Measurements from ENCODE around the gene SPRN.
"Not testable (repeated sequence)": the region's sequence is repeated elsewhere in the genome, so short reads cannot be mapped to it uniquely, and the experiment has no call there.

The SPRN gene, protein sequence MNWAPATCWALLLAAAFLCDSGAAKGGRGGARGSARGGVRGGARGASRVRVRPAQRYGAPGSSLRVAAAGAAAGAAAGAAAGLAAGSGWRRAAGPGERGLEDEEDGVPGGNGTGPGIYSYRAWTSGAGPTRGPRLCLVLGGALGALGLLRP

DNA sequence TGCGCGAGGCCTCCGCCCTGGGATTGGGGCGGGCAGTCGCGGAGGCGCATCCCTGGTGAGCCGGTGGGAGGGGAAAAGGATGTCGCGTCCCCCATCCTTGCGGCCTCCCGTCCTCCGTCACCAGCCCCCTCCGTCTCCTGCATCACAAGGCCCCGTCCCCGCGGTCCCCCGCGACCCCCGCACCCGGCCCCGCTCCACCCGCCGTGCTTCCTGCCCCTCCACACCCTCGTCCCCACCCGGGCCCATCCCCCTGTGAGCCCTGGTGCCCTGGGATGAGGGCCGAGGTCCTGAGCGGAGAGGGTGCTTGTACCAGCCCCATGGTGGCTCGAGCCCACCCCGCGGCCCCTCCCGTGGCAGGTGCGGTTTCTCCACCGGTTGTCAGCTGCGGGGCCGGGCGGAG is at the start of gene SPRN:
TSS of gene SPRN (minus strand) at position 25 of the 400 bp plus-strand sequence. CDS start 944 bp downstream, outside the sequence.
- not testable (repeated sequence) for H3K9ac ChIP-seq (ENCODE audit: low read length); H3K4me1 ChIP-seq (ENCODE audit: insufficient read depth, low read length); H3K27ac ChIP-seq (ENCODE audit: low read depth, low read length); H3K27me3 ChIP-seq (ENCODE audit: control insufficient read depth in 1 of 2, insufficient read depth in 2 of 2, low read length in 2 of 2); H3K4me3 ChIP-seq (ENCODE audit: low read depth in 1 of 2, low read length in 2 of 2); H3K9me3 ChIP-seq (ENCODE audit: low read length)
- H3K36me3 ChIP-seq (ENCODE audit: insufficient read depth, low read length): peaks cover 13% of the 10 kb centered on the region

DNA sequence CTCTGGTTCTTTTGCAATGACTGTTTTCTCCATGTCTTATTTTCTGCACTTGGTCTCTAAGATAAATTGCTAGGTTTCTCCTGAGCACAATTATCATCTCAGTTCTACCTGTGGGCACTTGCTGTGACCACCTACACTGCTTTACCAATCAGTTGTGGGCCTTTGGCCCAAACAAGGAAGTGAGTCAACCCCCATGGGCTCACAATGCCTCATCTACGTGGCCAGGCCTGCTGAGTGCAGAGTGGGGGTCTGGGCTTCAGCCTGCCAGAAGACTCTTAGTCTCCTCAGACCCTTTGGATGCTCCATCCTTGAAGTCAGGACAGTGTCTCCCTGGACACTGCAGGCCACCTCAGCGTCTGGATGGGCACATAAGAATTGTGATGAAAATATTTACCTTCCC is 49.6 kb upstream of the SPRN start:
- no peaks in the 10 kb centered on the region for H3K4me1 ChIP-seq (ENCODE audit: insufficient read depth, low read length)
- H3K9ac ChIP-seq (ENCODE audit: low read length): no peak overlapping the region
- no peaks in the 10 kb centered on the region for H3K27me3 ChIP-seq (ENCODE audit: control insufficient read depth in 1 of 2, insufficient read depth in 2 of 2, low read length in 2 of 2)
- no peaks in the 10 kb centered on the region for H3K36me3 ChIP-seq (ENCODE audit: insufficient read depth, low read length)
- no peak overlapping the region for H3K27ac ChIP-seq (ENCODE audit: low read depth, low read length)
- H3K9me3 ChIP-seq (ENCODE audit: low read length): no peaks in the 10 kb centered on the region
- H3K4me3 ChIP-seq (ENCODE audit: low read depth in 1 of 2, low read length in 2 of 2): no peak overlapping the region

DNA sequence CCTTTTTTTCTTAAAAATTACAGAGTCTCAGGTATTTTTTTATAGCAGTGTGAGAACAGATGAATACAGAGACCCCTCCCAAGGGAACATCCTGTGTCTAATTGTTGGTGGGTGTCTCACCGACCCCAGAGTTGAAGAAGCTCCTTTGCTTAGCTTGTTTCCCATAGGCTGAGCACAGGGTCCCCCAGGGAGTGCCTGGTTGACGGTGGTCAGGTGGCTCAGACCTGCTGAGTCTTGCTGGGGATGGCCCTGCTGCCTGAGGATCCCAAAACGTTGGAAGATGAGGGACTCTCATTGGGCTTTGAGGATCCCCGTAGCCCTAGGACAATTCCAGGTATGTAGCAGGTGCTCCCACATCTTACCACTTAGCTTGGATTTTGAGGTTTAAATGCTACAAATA is 48.8 kb upstream of the SPRN start:
- H3K27me3 ChIP-seq (ENCODE audit: control insufficient read depth in 1 of 2, insufficient read depth in 2 of 2, low read length in 2 of 2): no peaks in the 10 kb centered on the region
- no peak overlapping the region for H3K9ac ChIP-seq (ENCODE audit: low read length)
- no peak overlapping the region for H3K4me3 ChIP-seq (ENCODE audit: low read depth in 1 of 2, low read length in 2 of 2)
- H3K27ac ChIP-seq (ENCODE audit: low read depth, low read length): no peak overlapping the region
- no peaks in the 10 kb centered on the region for H3K36me3 ChIP-seq (ENCODE audit: insufficient read depth, low read length)
- no peaks in the 10 kb centered on the region for H3K9me3 ChIP-seq (ENCODE audit: low read length)
- H3K4me1 ChIP-seq (ENCODE audit: insufficient read depth, low read length): no peaks in the 10 kb centered on the region

DNA sequence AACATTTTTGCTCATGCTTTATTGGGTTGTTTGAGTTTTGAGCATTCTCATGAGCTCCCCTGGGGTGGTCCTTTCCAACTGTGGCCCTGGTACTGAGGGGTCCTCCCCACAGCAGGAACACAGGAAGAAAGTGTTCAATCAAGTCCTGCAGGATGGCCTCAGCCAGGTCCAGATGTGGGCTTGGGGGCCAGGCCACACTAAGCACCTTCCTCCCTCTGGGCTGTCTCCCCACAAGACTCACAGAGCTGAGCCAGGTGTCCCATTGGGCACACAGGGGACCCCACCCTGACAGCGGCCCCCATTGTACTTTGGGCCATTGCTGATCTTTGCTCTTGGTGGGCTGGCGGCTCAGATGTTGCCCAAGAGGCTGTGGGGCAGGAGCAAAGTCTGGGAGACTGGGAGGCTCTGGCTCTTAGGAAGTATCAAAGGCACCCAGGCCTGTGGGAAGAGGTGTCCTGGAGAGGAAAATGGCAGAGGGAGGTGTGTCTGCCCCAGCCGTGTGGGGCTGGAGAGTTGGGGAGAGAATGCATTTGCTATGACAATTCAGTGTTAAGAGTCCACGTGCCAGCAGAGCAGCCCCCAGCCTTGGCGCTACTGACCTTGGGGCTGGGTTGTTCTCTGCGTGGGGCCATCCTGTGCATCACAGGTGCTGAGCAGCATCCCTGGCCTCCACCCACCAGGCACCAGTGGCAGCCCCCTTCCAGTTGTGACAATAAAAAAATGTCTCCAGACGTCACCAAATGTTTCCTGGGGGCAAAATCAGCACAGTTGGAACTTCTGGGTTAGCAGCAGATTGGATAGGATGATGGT is 47.1 kb upstream of the SPRN start:
- no peaks in the 10 kb centered on the region for H3K27me3 ChIP-seq (ENCODE audit: control insufficient read depth in 1 of 2, insufficient read depth in 2 of 2, low read length in 2 of 2)
- no peaks in the 10 kb centered on the region for H3K9me3 ChIP-seq (ENCODE audit: low read length)
- no peak overlapping the region for H3K4me3 ChIP-seq (ENCODE audit: low read depth in 1 of 2, low read length in 2 of 2)
- H3K36me3 ChIP-seq (ENCODE audit: insufficient read depth, low read length): no peaks in the 10 kb centered on the region
- no peak overlapping the region for H3K9ac ChIP-seq (ENCODE audit: low read length)
- H3K27ac ChIP-seq (ENCODE audit: low read depth, low read length): no peak overlapping the region
- no peaks in the 10 kb centered on the region for H3K4me1 ChIP-seq (ENCODE audit: insufficient read depth, low read length)

DNA sequence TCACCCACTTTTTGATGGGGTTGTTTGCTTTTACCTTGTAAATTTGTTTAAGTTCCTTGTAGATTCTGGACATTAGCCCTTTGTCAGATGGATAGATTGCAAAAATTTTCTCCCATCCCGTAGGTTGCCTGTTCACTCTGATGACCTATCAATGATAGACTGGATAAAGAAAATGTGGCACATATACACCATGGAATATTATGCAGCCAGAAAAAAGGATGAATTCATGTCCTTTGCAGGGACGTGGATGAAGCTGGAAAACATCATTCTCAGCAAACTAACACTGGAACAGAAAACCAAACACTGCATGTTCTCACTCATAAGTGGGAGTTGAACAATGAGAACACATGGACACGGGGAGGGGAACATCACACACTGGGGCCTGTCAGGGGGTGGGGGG is 44.8 kb upstream of the SPRN start:
- not testable (repeated sequence) for H3K9ac ChIP-seq (ENCODE audit: low read length)

DNA sequence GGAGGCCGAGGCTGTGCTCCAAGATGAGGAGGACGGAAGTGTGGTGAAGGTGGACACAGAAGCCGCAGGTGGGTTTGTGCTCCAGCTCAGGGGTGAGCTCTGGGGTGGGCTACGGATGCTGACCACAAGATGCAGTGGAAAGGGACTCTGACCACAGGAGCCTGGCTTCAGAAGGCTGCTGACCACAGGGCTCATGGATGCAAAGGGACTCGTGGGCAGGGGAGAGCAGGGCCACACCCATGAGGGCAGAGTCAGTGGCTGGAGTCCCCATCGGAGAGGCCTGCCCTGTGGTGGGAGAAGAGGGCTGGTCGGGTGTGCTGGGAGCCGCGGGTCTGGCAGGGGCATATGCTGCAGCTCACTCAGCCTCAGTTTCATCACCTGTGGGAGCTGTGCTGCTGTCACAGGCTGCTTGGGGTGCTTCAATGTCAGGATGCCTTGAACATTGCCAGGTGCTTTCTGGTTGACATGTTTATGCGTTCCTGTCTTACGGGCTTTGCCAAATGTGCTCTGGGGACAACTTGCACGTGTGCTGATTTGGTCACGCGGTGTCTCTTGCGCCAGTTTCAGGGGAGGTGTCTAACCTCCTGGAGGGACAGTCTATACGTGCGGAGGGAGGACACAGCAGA is 43.0 kb upstream of the SPRN start:
- H3K9me3 ChIP-seq (ENCODE audit: low read length): no peaks in the 10 kb centered on the region
- H3K9ac ChIP-seq (ENCODE audit: low read length): no peak overlapping the region
- no peaks in the 10 kb centered on the region for H3K36me3 ChIP-seq (ENCODE audit: insufficient read depth, low read length)
- H3K27ac ChIP-seq (ENCODE audit: low read depth, low read length): no peak overlapping the region
- H3K27me3 ChIP-seq (ENCODE audit: control insufficient read depth in 1 of 2, insufficient read depth in 2 of 2, low read length in 2 of 2): no peaks in the 10 kb centered on the region
- no peaks in the 10 kb centered on the region for H3K4me1 ChIP-seq (ENCODE audit: insufficient read depth, low read length)
- H3K4me3 ChIP-seq (ENCODE audit: low read depth in 1 of 2, low read length in 2 of 2): no peak overlapping the region

More for the DNA sequence above, 44.8 kb upstream of the SPRN start:
- not testable (repeated sequence) for H3K9me3 ChIP-seq (ENCODE audit: low read length); H3K27ac ChIP-seq (ENCODE audit: low read depth, low read length); H3K4me3 ChIP-seq (ENCODE audit: low read depth in 1 of 2, low read length in 2 of 2); H3K36me3 ChIP-seq (ENCODE audit: insufficient read depth, low read length); H3K4me1 ChIP-seq (ENCODE audit: insufficient read depth, low read length); H3K27me3 ChIP-seq (ENCODE audit: control insufficient read depth in 1 of 2, insufficient read depth in 2 of 2, low read length in 2 of 2)

DNA sequence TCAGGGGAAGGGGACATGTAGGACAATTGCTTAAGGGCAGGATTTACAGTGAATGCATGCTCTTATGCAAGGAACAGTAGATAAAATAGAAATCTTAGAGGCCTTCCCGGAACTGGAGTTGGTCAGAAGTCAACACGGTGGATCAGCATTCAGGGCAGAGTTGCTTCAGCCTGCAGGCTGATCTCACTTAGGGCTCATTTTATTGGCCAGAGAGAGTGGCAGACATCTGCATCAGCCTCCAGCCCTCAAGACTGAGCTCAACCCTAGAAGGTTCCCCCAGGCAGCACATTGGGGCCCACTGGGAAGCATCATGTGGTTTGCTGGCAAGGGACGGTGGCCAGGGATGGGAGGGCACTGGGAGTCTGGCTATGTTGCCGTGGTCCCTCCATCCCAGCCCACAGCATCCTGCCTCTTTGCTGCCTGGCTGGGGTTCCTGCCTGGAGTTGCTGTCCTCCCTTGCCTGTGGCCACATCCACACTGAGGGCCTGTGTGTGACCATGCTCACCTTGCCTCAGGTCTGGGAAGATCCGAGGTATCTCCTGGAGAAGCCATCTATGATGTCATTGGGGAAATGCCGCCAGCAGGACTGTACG is 42.4 kb upstream of the SPRN start:
- Histone ChIP-seq H3K27ac (ENCODE audit: low read depth, low read length) (no peak overlapping the region), H3K9ac (ENCODE audit: low read length) (no peak overlapping the region), H3K4me3 (ENCODE audit: low read depth in 1 of 2, low read length in 2 of 2) (no peak overlapping the region), H3K9me3 (ENCODE audit: low read length) (no peaks in the 10 kb centered on the region), H3K27me3 (ENCODE audit: control insufficient read depth in 1 of 2, insufficient read depth in 2 of 2, low read length in 2 of 2) (no peaks in the 10 kb centered on the region), H3K36me3 (ENCODE audit: insufficient read depth, low read length) (no peaks in the 10 kb centered on the region), H3K4me1 (ENCODE audit: insufficient read depth, low read length) (no peaks in the 10 kb centered on the region)

DNA sequence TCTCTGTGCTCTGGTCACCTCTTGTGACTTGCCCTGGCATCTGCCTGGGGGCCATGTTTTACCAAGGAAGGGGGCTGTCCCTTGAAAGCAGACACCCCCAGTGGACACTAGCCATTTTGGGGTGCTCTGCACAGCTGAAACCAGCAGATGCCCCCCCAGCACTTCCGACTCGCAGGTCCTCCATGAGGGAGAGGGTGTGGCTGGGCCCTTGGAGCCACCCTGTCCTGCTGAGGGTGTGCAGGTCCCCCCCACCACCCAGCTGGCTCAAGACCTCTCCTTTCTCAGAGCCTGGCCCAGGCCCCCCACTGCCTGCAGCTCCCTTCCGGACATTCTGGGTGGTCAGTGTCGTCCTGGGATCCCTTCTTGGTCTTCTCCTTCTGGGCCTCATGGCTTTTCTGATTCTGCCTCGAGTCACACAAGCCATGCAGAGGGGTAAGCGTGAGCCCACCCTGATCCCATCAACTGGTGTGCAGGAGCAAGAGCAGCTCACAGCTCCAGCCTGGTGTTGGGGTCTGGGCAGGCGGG is 41.6 kb upstream of the SPRN start:
- Histone ChIP-seq H3K36me3 (ENCODE audit: insufficient read depth, low read length) (no peaks in the 10 kb centered on the region), H3K27ac (ENCODE audit: low read depth, low read length) (no peak overlapping the region), H3K9me3 (ENCODE audit: low read length) (no peaks in the 10 kb centered on the region), H3K4me3 (ENCODE audit: low read depth in 1 of 2, low read length in 2 of 2) (no peak overlapping the region), H3K27me3 (ENCODE audit: control insufficient read depth in 1 of 2, insufficient read depth in 2 of 2, low read length in 2 of 2) (no peaks in the 10 kb centered on the region), H3K4me1 (ENCODE audit: insufficient read depth, low read length) (no peaks in the 10 kb centered on the region), H3K9ac (ENCODE audit: low read length) (no peak overlapping the region)

DNA sequence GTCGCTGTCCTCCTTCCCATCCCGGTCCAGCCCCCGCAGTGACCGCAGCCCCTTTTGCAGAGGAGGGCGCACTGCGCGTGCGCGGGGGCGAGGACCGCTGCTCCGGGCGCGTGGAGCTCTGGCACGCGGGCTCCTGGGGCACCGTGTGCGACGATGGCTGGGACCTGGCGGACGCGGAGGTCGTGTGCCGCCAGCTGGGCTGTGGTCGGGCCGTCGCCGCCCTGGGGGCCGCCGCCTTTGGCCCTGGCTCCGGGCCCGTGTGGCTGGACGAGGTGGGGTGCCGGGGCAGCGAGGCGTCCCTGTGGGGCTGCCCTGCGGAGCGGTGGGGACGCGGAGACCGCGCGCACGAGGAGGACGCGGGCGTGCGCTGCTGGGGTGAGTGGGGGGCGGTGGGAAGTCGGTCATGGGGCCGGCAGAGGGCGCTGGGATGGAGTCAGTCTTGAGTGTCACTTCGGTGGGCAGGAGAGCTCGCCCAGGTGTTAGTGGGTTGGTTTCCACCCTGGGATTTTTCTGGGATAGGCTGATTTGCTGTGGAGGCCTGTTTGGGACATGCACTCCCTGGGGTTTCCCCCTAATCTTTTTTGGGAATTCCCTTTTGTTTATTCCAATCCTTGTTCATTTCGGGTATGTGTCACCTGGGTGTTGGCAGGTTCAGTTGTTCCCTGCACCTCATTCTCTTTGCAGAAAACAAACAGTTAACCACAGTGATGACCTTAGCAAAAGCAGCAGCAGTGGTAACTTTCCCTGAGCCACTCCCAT is 40.9 kb upstream of the SPRN start:
- no peaks in the 10 kb centered on the region for H3K9me3 ChIP-seq (ENCODE audit: low read length)
- H3K27ac ChIP-seq (ENCODE audit: low read depth, low read length): no peak overlapping the region
- H3K4me3 ChIP-seq (ENCODE audit: low read depth in 1 of 2, low read length in 2 of 2): no peak overlapping the region
- no peaks in the 10 kb centered on the region for H3K4me1 ChIP-seq (ENCODE audit: insufficient read depth, low read length)
- no peaks in the 10 kb centered on the region for H3K27me3 ChIP-seq (ENCODE audit: control insufficient read depth in 1 of 2, insufficient read depth in 2 of 2, low read length in 2 of 2)
- no peaks in the 10 kb centered on the region for H3K36me3 ChIP-seq (ENCODE audit: insufficient read depth, low read length)
- no peak overlapping the region for H3K9ac ChIP-seq (ENCODE audit: low read length)

DNA sequence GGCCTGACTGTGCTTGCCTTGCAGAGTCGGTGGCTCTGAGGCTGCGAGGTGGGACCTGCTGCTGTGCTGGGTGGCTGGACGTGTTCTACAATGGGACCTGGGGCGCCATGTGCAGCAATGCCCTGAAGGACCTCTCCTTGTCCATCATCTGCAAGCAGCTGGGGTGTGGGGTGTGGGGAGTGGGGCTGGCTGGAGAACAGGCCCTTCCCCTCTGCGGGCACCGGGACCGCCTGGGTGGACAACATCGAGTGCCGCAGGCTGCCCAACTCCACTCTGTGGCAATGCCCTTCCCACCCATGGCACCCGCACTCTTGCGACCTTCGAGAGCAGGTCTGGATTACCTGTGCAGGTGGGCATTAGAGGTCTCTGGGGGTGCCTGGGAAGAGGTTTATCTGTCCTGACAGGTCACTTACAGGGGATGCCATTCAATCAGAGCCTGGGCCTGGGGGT is 40.2 kb upstream of the SPRN start:
- Histone ChIP-seq H3K4me1 (ENCODE audit: insufficient read depth, low read length) (no peaks in the 10 kb centered on the region), H3K9ac (ENCODE audit: low read length) (no peak overlapping the region), H3K4me3 (ENCODE audit: low read depth in 1 of 2, low read length in 2 of 2) (no peak overlapping the region), H3K27me3 (ENCODE audit: control insufficient read depth in 1 of 2, insufficient read depth in 2 of 2, low read length in 2 of 2) (no peaks in the 10 kb centered on the region), H3K27ac (ENCODE audit: low read depth, low read length) (no peak overlapping the region), H3K36me3 (ENCODE audit: insufficient read depth, low read length) (no peaks in the 10 kb centered on the region), H3K9me3 (ENCODE audit: low read length) (no peaks in the 10 kb centered on the region)
